Fibroblast of skin of left biceps (primary cell): ENCODE measurements around the gene TDRD10.

Source experiments
- DNase-seq, 2 experiments: peaks; one replicate each; pipeline ENCODE4 v3.0.0-alpha.2; 2013; ENCODE audit warnings: low read depth in 2 of 2

The TDRD10 gene

GRCh38 chr1:154553056-154554030, 51.3 kb downstream of the TDRD10 start:
- no peak for DNase-seq

- no peak for DNase-seq
Observed at GRCh38 chr1:154556422-154556821, 54.4 kb downstream of the TDRD10 start.

GRCh38 chr1:154557248-154557938, 55.4 kb downstream of the TDRD10 start:
- no peak for DNase-seq

GRCh38 chr1:154557939-154558719, 56.1 kb downstream of the TDRD10 start, which contains the start of gene UBE2Q1:
TSS of gene UBE2Q1 (minus strand) at chr1:154558662. CDS start at chr1:154558553, 109 bp downstream.
- DNase-seq = no peak

- DNase-seq = peak; percentile 98
Observed at GRCh38 chr1:154558720-154559465, 56.9 kb downstream of the TDRD10 start.

- DNase-seq = peak; percentile 62 to 64
Observed at GRCh38 chr1:154559466-154560044, 57.5 kb downstream of the TDRD10 start.

GRCh38 chr1:154565876-154566275, 63.9 kb downstream of the TDRD10 start:
- no peak for DNase-seq

GRCh38 chr1:154567386-154568156, 65.6 kb downstream of the TDRD10 start, which contains the start of gene CHRNB2:
TSS of gene CHRNB2 (plus strand) at chr1:154567778. CDS start at chr1:154568045, 267 bp downstream.
- DNase-seq = no peak

GRCh38 chr1:154568157-154568815, 66.3 kb downstream of the TDRD10 start:
- no peak for DNase-seq

- no peak for DNase-seq
Observed at GRCh38 chr1:154571244-154571963, 69.4 kb downstream of the TDRD10 start.

- DNase-seq = no peak
Observed at GRCh38 chr1:154571964-154572288, 69.9 kb downstream of the TDRD10 start.

- DNase-seq = no peak
Observed at GRCh38 chr1:154572468-154573167, 70.6 kb downstream of the TDRD10 start.

- DNase-seq = no peak
Observed at GRCh38 chr1:154573168-154573510, 71.1 kb downstream of the TDRD10 start.

GRCh38 chr1:154574716-154575115, 72.7 kb downstream of the TDRD10 start:
- DNase-seq = no peak

GRCh38 chr1:154575147-154575927, 73.3 kb downstream of the TDRD10 start:
- DNase-seq = no peak

- no peak for DNase-seq
Observed at GRCh38 chr1:154575951-154576566, 74.0 kb downstream of the TDRD10 start.
